Right atrium auricular region (tissue), 2 donors: Measurements from ENCODE around the gene SAMD1. TPM values are rescaled to one million over a fixed set of nuclear protein-coding genes. Genes with fewer than 3 reads are reported as not detected.

Experiments used
- DNase-seq: peaks from one replicate; pipeline ENCODE4 v3.0.0-alpha.2; 2019; ENCODE audit warnings: low spot score
- H3K27ac ChIP-seq, 2 donors: fragments of 200-600 bp; sonication (generic); 1 replicate in 1 of 2; 2 replicates in 1 of 2; pipeline ENCODE4 v1.5.1; 2016 to 2019
- H3K27me3 ChIP-seq, 2 donors: fragments of 200-600 bp; sonication (generic); one replicate each; pipeline versions ENCODE4 v1.5.1 to v1.6.0; 2017 to 2019
- H3K36me3 ChIP-seq: fragments of 200-600 bp; sonication (generic); one replicate; pipeline ENCODE4 v1.5.1; 2016
- H3K4me1 ChIP-seq, 2 donors: fragments of 200-600 bp; sonication (generic); one replicate each; pipeline versions ENCODE4 v1.5.1 to v1.6.0; 2017 to 2019
- H3K4me3 ChIP-seq, 2 donors: fragments of 200-600 bp; sonication (generic); 1 replicate in 1 of 2; 2 replicates in 1 of 2; pipeline ENCODE4 v1.5.1; 2017 to 2019; ENCODE audit warnings: mild to moderate bottlenecking in 1 of 2, moderate library complexity in 1 of 2
- H3K9me3 ChIP-seq, 2 donors: fragments of 200-600 bp; sonication (generic); one replicate each; pipeline ENCODE4 v1.5.1; 2019
- total RNA-seq, 2 donors: library from RNA; depleted of rRNA; stranded (reverse); fragments of >200 nt; gene quantifications; one replicate each; pipeline ENCODE4 v1.1.0, GENCODE V29; 2016
- TF ChIP-seq, protein P1 (sequence below), 2 donors: fragments of 200-600 bp; sonication (generic); IDR thresholded peaks; one replicate each; pipeline ENCODE4 v1.5.1; 2019; ENCODE audit warnings: antibody characterized with exemption in 2 of 2

Gene SAMD1
- total RNA-seq, 2 donors from 2014 or later = 20.2 to 38.2 TPM

DNA sequence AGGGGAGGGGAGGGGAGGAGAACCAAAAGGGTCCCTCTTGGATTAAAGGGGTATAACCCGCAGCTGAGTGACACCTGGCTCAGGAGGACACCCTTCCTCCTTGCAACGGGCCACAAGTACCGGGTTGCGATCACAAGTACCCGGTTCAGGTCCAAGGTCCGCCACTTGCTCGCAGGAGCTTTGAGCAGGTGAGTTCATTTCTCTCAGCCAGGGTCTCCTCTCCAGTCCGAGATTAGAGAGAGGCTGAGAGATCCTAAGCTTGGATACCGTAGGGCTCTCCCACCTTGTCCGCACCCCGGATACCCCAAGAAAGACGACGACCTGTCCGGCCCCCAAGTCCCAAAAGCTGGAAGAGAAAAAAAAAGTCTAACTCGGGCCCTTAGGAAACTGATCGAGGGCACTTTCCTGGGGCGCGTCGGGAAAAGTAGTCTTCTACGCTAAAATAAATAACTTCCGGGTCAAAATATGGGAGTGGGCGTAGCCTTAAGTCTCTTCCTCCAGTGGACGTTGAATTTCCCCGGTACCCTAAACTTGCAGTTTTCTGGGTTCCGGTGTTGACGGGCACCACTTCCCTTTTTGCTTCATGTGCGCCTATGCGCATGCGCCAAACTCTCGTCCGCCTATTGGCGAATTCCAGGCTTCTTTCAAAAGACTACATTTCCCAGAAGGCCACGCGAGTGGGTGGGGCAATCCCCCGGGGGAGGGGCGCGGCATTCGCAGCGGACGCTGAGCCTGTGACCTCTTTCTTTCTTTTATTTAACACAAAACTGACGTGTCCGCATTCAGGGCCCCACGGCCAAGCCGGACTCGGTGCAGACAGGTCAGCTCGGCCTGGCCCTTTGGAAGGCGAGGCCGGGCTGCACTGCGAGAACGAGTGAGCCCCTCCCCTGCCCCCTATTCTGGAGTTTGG is 9.4 kb downstream of the SAMD1 start:
- TF ChIP-seq, protein P1, sequence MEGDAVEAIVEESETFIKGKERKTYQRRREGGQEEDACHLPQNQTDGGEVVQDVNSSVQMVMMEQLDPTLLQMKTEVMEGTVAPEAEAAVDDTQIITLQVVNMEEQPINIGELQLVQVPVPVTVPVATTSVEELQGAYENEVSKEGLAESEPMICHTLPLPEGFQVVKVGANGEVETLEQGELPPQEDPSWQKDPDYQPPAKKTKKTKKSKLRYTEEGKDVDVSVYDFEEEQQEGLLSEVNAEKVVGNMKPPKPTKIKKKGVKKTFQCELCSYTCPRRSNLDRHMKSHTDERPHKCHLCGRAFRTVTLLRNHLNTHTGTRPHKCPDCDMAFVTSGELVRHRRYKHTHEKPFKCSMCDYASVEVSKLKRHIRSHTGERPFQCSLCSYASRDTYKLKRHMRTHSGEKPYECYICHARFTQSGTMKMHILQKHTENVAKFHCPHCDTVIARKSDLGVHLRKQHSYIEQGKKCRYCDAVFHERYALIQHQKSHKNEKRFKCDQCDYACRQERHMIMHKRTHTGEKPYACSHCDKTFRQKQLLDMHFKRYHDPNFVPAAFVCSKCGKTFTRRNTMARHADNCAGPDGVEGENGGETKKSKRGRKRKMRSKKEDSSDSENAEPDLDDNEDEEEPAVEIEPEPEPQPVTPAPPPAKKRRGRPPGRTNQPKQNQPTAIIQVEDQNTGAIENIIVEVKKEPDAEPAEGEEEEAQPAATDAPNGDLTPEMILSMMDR (IDR thresholded peaks at IDR 0.05) = no peak
- H3K9me3 ChIP-seq = no peaks in the 10 kb centered on the region
- no peaks in the 10 kb centered on the region for H3K27me3 ChIP-seq

GRCh38 chr19:14078411-14078810 is 12.1 kb downstream of the SAMD1 start:
- Histone ChIP-seq H3K27ac (no peak overlapping the region), H3K4me3 (no peak overlapping the region), H3K27me3 (no peaks in the 10 kb centered on the region), H3K36me3 (no peaks in the 10 kb centered on the region), H3K4me1 (peaks cover 0 to 38% of the 10 kb centered on the region in 2 donors), H3K9me3 (no peaks in the 10 kb centered on the region)
- DNase-seq = no peak
- TF ChIP-seq, protein P1 (IDR thresholded peaks at IDR 0.05) = no peak

More for the DNA sequence above, 9.4 kb downstream of the SAMD1 start:
- Histone ChIP-seq H3K27ac (peak overlapping the region; percentile 88 to 95), H3K36me3 (no peaks in the 10 kb centered on the region), H3K4me3 (peak overlapping the region; percentile 67 to 72), H3K4me1 (peaks cover 0 to 19% of the 10 kb centered on the region in 2 donors)
- peak; percentile 100 for DNase-seq

GRCh38 chr19:14073925-14074838 is 16.4 kb downstream of the SAMD1 start:
- TF ChIP-seq, protein P1 (IDR thresholded peaks at IDR 0.05) = no peak
- Histone ChIP-seq H3K9me3 (no peaks in the 10 kb centered on the region), H3K27ac (peak overlapping the region; percentile 94 to 95), H3K4me1 (peaks cover 0 to 39% of the 10 kb centered on the region in 2 donors), H3K27me3 (no peaks in the 10 kb centered on the region), H3K4me3 (peak overlapping the region; percentile 70 to 75), H3K36me3 (no peaks in the 10 kb centered on the region)
- DNase-seq = peak; percentile 63

- H3K36me3 ChIP-seq = no peaks in the 10 kb centered on the region
- H3K27ac ChIP-seq = peak overlapping the region; percentile 94 to 95
- no peaks in the 10 kb centered on the region for H3K27me3 ChIP-seq
- no peaks in the 10 kb centered on the region for H3K9me3 ChIP-seq
- TF ChIP-seq, protein P1 (IDR thresholded peaks at IDR 0.05) = peak; percentile 40 to 76
- DNase-seq = peak; percentile 71
- peaks cover 0 to 39% of the 10 kb centered on the region in 2 donors for H3K4me1 ChIP-seq
- H3K4me3 ChIP-seq = peak overlapping the region; percentile 70 to 75
These were observed 17.2 kb downstream of the SAMD1 start for GRCh38 chr19:14073261-14073924.

DNA sequence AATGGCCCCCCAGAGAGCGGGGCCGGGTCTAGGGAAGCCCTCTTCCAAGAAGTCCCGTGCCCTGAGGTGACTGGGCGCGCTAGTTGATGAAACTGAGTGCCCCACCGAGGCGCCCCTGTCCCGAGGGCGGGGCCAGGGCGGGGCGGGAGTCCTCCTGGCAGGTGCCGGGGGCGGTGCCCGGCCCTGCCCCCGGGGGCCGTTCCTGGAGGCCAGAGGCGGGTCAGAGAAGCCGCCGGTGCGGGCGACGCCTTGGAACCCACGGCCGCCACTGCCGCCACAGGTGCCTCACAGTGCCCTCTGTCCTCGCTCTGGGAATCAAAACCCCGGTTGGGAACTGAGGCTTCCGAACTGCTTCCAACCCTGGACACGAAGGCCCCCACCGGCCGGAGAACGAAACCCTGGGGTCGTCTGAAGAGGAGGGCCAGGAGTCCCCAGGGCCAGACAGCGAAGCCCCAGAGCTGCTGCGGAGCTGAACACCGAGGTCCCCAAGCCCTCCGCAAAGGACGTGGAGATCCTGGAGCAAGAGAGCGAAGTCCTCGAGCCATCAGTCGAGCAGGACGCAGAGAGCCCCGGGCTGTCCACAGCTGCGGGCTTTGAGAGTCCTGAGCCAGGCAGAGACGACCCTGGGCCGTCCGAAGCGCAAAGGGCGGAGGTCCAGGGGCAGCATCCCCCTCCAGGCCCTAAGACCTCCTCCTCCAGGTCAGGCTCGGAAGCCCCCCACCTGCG is 17.9 kb downstream of the SAMD1 start, which contains the start of gene MISP3:
TSS of gene MISP3 (plus strand) at position 252 of the 726 bp plus-strand sequence. CDS start 524 bp downstream, outside the sequence.
- H3K27ac ChIP-seq = peak within 1 kb of the TSS; percentile 94 to 95
- TF ChIP-seq, protein P1 (IDR thresholded peaks at IDR 0.05) = no peak
- H3K4me1 ChIP-seq = peaks cover 0 to 39% of the 10 kb centered on the region in 2 donors
- no peaks in the 10 kb centered on the region for H3K27me3 ChIP-seq
- DNase-seq = no peak
- H3K4me3 ChIP-seq = peak within 1 kb of the TSS; percentile 70 to 75
- H3K9me3 ChIP-seq = no peaks in the 10 kb centered on the region
- H3K36me3 ChIP-seq = no peaks in the 10 kb centered on the region
